GM20000 (cell line): ENCODE measurements around the gene ABCB1.

Source experiments
- DNase-seq: peaks from one replicate; pipeline ENCODE4 v3.0.0; 2012; ENCODE audit warnings: low spot score
- CTCF ChIP-seq: IDR thresholded peaks from 2 replicates; pipeline ENCODE4 v1.5.1; 2012; ENCODE audit warnings: mild to moderate bottlenecking, control low read depth; ENCODE audit errors: extremely low read depth, missing control alignments

The ABCB1 gene

GRCh38 chr7:87600130-87601124, at the start of gene ABCB1:
Gene ABCB1 (minus strand): TSS chr7:87600884. CDS start chr7:87600184, 700 bp downstream.
- no peak for TF ChIP-seq CTCF
- DNase-seq: peak; percentile 70

- DNase-seq: no peak
- no peak for TF ChIP-seq CTCF
Observed at GRCh38 chr7:87648316-87648715, 47.6 kb upstream of the ABCB1 start.

GRCh38 chr7:87645446-87645845, 44.8 kb upstream of the ABCB1 start:
- no peak for TF ChIP-seq CTCF
- no peak for DNase-seq

GRCh38 chr7:87635921-87636320, 35.2 kb upstream of the ABCB1 start:
- DNase-seq: no peak
- no peak for TF ChIP-seq CTCF

GRCh38 chr7:87628780-87629569, 28.3 kb upstream of the ABCB1 start:
- no peak for TF ChIP-seq CTCF
- peak; percentile 15 for DNase-seq

- no peak for DNase-seq
- TF ChIP-seq CTCF: no peak
Observed at GRCh38 chr7:87627634-87627994, 26.9 kb upstream of the ABCB1 start.

- no peak for TF ChIP-seq CTCF
- DNase-seq: no peak
Observed at GRCh38 chr7:87625101-87625500, 24.4 kb upstream of the ABCB1 start.
